ENCODE data around the gene PALM2AKAP2.

Gene PALM2AKAP2

DNA sequence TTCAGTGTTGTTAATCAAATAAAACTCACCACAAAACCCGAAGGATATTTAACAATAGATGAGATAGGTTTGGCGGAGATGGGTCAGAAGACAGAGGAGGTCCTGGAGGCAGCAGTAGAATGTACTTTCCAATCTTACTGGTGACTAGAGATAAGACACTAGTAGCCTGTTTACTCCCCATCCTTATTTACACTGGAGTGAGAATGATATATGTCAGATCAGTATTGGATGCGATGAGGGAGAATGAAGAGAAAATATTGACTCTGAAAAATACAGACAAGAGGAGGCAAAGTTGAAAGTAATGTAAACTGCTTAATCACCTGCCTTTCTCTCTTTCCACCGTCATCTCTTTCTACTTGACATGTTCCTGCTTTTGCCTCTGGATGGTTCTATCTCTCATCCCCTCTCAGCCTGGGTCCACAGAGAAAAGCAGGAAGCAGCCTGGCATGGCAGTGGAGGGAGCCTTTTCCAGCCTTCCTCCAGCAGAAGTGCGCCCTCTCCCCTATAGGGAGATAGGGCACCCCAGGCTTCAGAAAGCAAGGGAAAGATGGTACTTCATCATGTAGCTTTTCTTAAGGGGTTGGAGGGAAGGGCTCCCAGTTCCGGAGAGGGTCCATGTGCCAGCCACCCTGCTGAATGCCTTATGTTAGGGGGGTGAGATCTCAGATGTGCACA lies 11.1 kb downstream of the PALM2AKAP2 start:
- TF ChIP-seq, protein P1, sequence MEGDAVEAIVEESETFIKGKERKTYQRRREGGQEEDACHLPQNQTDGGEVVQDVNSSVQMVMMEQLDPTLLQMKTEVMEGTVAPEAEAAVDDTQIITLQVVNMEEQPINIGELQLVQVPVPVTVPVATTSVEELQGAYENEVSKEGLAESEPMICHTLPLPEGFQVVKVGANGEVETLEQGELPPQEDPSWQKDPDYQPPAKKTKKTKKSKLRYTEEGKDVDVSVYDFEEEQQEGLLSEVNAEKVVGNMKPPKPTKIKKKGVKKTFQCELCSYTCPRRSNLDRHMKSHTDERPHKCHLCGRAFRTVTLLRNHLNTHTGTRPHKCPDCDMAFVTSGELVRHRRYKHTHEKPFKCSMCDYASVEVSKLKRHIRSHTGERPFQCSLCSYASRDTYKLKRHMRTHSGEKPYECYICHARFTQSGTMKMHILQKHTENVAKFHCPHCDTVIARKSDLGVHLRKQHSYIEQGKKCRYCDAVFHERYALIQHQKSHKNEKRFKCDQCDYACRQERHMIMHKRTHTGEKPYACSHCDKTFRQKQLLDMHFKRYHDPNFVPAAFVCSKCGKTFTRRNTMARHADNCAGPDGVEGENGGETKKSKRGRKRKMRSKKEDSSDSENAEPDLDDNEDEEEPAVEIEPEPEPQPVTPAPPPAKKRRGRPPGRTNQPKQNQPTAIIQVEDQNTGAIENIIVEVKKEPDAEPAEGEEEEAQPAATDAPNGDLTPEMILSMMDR (IDR thresholded peaks at IDR 0.05; ENCODE audit: control insufficient read depth, insufficient read depth, low read depth, low read length, missing control alignments), result no peak
- H3K4me3 ChIP-seq (ENCODE audit: control insufficient read depth, low read depth, low read length), result no peak overlapping the region
- DNase-seq (ENCODE audit: low read depth), result no peak

DNA sequence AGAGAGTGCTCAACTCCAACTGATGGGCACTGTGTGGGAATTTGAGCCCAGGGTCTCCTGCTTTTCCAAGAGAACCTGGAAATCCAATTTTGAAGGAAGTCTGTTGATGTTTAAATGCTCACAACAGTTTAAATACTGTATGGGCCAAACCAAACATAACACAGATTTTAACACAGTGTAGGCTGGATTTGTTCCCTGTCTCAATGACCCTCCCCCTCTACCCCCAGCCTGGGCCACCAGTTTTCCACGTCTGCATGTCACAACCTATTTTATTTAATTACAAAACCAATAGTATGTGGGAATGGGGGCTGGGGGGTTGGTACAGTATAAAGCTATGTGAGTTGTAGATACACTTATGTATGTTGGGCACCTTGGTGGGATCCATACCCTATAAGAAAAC lies 11.7 kb downstream of the PALM2AKAP2 start:
- no peak for DNase-seq (ENCODE audit: low read depth)
- TF ChIP-seq, protein P1 (IDR thresholded peaks at IDR 0.05; ENCODE audit: control insufficient read depth, insufficient read depth, low read depth, low read length, missing control alignments), result no peak
- no peak overlapping the region for H3K4me3 ChIP-seq (ENCODE audit: control insufficient read depth, low read depth, low read length)

DNA sequence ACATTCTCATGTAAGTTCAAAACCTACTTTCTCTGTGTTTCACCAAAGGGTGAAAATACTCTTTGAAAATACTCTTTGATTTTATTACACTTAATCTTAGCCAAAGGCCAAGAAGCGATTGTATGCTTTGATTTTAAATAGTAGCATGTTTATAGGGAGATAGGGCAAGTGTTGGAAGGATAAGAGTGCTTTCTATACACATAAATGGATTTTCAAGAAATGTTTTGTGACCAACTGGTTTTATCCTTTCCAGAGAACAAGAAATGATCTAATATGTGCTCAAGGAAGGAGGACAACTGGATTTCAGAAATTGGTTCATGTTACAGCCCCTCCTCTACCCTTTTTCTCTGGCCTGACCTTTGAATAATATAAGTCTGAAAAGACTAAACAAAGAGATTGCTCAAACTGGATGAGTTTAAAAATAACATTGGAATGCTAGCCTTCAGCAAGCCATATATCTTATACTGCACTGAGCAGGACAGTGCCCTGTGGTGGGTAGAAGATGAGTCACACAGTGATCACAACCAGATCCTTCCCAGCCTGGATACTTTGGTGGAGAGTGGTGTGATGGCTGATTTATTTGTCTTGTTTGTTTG lies 13.1 kb downstream of the PALM2AKAP2 start:
- peak; percentile 87 for DNase-seq (ENCODE audit: low read depth)

DNA sequence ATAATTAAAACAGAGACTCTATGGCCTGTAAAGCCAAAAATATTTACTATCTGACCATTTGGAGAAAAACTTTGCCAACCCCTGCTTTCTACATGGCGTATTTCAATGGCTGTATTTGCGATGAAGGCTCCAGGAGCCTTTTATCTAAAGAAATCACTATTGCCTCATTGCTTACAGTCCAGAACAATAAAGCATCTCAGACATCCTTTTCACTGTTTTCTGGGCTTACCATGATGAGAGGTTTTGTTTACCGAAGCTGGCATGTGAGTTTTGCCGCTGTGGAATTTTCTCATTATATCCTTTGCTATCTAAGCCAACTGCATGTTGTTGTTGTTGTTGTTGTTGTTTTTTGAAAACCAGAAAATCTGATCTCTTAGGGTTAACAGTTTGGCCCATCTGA lies 13.9 kb downstream of the PALM2AKAP2 start:
- H3K4me3 ChIP-seq (ENCODE audit: control insufficient read depth, low read depth, low read length), result no peak overlapping the region
- DNase-seq (ENCODE audit: low read depth), result no peak
- TF ChIP-seq, protein P1 (IDR thresholded peaks at IDR 0.05; ENCODE audit: control insufficient read depth, insufficient read depth, low read depth, low read length, missing control alignments), result no peak

More for the DNA sequence above, 13.1 kb downstream of the PALM2AKAP2 start:
- no peak overlapping the region for H3K4me3 ChIP-seq (ENCODE audit: control insufficient read depth, low read depth, low read length)
- TF ChIP-seq, protein P1 (IDR thresholded peaks at IDR 0.05; ENCODE audit: control insufficient read depth, insufficient read depth, low read depth, low read length, missing control alignments), result no peak

DNA sequence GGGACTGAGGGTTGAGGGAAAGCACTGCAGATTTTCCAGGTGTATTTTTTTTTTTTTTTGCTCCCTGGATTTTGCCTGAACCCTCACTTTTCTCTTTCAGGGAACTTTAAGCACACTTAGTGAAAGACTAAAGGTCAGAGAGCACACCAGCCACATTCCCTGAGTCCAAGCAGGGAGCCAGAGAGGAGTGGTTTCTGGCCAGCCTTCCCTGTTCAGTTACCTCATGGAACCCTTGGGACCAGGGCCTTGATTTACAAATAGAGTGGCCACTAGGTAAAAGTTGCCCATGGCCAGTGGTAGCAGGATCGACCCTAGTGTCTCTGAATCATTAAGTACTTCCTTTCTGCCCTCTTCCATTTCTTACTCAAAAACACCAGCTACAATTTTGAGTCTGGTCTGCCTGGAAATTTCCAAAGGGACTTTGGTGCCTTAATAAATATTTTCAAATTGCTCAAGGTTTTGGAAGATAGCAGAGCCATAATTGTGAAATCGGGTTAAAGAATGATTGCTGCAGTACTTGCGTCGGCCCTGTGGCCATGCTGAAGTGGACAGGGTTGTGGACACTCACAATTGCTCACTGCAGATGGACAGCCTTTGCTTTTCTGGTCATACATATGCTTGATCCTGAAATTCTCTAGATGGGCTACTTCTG lies 14.5 kb downstream of the PALM2AKAP2 start:
- TF ChIP-seq, protein P1 (IDR thresholded peaks at IDR 0.05; ENCODE audit: control insufficient read depth, insufficient read depth, low read depth, low read length, missing control alignments), result no peak
- H3K4me3 ChIP-seq (ENCODE audit: control insufficient read depth, low read depth, low read length), result no peak overlapping the region
- no peak for DNase-seq (ENCODE audit: low read depth)

DNA sequence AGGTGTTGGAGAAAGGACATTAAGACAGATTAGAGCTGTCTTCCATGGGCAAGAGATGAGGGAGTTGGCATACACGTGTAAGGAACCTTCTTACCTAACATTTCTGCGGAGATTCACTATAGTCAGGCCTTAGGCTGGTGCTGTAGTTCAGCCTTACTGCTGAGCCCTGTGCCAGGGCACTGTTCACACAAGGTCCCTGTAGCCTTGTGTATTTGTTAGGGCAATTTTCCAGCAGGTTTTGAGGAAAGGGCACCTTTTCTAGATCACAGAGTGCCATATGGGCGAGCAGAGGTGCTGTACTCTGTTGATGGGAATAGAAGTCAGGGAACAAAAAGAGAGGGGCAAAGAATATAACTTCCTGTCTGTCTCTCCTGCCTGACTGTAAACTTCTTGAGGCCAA lies 15.6 kb downstream of the PALM2AKAP2 start:
- no peak overlapping the region for H3K4me3 ChIP-seq (ENCODE audit: control insufficient read depth, low read depth, low read length)
- DNase-seq (ENCODE audit: low read depth), result no peak
- TF ChIP-seq, protein P1 (IDR thresholded peaks at IDR 0.05; ENCODE audit: control insufficient read depth, insufficient read depth, low read depth, low read length, missing control alignments), result no peak

Data from AG09309 (cell line).